NCI-H2107 treated with DMSO at 0.1 percent for 48 hours (cell line): ENCODE results near the gene NINJ2.

Source experiments
- DNase-seq: peaks from one replicate; lab custom pipeline; 2025; ENCODE audit not compliant: unreplicated experiment; lab: John Stamatoyannopoulos, UW

The NINJ2 gene

DNA sequence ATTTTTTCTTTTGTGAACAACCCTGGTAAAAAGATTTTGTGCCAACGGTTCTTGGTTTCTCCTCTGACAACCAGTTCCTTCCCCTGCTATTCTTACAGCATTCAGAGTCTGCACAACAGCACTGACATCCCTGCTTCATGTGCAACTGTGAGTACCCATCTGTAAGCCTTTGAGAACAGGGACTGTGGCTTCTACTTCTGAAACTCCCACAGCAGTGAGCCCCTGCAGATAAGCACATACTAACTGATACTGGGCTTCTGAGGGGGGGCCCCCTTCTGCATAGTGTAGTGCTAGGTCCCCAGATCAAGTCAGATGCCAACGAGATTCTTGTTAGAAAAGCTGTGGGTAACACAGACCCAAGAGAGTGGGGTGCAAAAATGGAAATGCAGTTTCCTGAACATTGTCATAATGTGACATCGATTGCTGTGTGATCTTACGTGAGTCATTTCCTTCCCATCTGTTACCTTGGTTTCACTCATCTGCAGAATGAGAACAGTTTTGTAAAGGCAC is 11.1 kb upstream of the NINJ2 start:
- no peak for DNase-seq

DNA sequence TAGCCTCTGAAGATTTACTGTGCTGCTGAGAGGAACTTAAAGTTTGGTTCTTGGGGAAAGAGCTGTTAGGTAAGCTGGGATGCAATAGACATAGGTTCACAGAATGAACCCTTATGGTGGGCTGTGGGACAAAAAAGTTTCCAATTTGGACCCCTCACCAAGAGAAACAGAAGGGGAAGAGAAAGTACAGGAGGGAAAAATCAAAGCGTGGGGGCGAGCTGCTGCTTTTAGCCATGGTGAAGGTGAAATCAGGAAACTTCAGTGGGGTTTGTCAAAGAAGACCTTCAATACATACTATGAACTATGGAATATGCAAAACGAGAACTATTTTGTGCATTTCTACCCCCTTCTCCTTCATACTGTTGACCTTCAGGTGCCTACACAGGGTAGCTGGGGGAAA is 10.6 kb upstream of the NINJ2 start:
- no peak for DNase-seq

DNA sequence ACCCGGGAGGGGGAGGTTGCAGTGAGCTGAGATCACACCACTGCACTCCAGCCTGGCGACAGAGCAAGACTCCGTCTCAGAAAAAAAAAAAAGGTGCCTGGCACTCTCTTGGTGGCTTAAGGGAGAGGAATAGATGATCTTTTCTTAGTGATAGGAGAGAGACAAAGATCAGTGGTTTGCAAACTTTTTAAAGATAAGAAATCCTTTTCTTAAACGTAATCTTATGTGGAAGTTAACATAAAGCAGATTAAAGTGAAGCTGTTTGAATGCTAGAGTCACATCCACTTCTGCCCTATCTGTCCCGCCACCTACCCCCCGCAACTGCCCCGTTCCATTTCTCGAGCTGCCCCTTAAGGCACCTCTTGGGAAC is 6.3 kb upstream of the NINJ2 start:
- DNase-seq: no peak

DNA sequence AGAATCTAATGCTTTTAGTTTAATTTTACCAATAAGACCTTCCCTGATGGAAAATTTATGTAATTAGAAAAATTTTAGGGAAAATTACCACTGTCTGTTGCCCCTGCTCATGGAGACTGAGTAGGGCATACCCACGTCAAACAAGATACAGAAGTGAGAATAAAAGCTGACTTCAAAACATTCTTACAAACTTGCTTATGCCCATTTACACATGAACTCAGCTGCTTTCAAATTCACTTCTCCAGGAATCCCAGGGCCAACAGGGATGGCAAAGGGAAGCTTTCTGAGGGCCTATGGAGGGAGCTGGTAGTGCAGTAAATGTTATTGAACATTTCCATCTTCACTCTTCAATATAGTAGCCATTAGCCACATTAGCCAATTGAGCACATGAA is 4.8 kb upstream of the NINJ2 start:
- DNase-seq: no peak

DNA sequence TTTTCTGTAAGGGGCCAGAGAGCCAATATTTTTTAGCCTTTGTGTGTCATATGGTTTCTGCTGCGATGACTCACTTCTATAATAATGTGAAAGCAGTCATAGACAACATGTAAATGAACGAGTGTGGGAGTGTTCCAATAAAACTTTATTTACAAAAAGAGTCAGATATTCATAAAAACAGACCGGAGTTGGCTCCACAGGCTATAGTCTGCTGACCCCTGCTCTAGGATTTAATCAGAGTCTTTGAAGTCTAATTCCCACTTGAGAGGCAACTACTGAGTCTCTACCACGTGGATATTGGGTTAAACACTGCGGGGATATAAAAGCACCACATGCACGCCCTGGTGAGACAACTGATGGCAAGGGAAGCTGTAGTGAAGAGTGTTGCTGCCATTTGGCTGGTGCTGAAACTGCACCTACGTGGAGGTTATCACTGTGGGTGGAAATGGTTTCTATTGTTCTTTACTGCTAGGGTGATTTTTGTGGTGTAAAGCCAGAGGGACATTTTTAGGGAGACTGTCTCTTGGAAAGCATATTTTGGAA is 3.6 kb upstream of the NINJ2 start:
- DNase-seq: no peak

DNA sequence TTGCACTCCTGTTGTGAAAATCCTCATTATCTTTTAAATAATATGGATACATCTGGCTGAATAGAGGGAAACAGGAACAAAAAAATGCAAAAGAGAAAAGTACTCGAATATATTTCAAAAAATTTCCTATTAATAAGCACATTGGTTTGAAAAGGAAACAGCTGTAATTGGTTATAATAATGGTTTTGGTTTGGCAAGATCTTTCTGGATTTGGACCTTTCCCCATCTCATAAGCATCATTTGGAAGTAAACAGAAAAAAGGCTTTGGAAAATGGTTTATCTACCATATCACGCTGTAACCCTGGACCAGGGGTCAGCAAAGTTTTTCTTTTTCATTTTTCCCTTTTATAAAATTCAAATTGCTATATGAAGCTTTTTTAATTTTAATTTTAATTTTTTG is 2.8 kb upstream of the NINJ2 start:
- DNase-seq: no peak

DNA sequence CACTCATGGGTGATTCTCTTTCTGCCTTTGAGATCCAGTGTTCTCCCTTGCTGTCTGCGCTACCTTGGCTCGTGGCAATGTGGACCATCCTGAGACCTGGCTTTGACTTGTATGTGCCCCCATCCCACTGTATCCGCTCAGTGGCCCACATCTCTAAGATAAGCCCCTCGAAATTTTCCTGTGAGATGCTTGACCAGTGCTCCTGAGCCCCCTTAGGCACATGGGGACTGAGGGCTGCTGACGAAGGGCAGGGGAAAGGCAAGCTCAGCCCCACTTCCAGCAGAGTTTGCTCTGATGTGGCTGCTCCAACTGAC is 1.5 kb upstream of the NINJ2 start:
- DNase-seq: no peak

DNA sequence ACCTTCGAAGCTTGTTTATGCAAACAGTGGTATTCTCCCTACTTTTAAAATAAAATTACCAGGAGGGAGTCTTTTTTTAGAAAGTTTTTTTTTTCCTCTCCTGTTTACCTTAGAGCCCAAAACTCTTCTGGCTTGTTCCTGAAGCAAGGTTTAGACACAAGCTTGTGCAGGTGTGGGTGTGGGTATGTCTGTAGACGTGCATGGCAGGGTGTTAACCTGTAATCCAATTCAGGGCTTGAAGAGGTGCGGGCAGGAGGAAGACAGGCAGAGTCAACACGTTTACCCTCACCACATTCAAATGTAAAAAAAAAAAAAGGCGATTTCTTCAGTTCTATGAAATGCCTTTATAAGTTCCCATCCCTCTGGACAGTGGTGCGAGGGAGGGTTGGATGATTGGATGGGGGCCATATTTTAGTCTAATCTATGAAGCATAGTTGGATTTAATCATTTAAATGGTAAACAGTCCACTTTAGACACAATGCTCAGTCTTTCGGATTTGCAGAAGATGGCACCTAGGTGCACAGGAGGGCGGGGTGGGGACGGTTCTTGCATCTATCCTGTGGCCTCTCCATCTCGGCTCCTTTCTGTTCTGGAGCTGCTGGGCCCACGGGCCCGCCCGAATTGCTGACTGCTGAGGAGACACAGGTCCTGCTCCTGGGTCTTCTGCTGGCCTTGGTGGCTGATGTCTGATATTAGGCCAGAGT is 982 bp upstream of the NINJ2 start:
- no peak for DNase-seq

DNA sequence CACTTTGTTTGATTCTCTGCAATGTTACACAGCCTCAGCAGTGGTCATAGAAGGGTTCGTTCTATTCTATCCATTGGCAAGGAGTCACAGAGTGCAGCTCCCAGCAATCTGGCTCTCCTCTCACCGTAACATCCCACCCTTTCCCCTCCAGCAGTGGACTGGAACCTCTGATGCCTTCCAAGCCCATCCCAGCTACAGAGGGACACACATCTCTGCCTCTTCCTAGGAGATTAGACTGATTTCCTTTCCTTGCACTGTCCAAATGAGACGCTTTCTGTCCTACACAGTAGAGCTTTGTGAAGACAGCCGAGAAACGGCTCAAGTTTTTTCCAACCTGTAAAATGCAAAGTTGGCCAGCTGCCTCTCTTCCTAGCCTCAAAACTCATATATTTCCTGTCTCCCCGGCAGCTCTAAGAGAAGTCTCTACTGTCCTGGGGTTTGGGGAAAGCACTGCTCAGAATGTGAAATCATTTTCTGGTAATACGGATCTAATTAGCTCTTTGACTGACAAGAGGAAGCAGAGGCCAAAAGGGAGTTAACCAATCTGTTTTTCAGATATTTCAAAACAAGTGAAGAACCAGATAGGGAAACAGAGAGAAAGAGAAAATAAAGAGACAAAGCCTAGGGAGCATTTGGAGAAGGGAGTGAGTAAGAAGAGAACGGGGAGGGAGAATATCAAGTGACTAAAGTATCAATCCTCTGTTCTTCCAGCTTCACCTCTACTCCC is 516 bp downstream of the NINJ2 start:
- DNase-seq: no peak

DNA sequence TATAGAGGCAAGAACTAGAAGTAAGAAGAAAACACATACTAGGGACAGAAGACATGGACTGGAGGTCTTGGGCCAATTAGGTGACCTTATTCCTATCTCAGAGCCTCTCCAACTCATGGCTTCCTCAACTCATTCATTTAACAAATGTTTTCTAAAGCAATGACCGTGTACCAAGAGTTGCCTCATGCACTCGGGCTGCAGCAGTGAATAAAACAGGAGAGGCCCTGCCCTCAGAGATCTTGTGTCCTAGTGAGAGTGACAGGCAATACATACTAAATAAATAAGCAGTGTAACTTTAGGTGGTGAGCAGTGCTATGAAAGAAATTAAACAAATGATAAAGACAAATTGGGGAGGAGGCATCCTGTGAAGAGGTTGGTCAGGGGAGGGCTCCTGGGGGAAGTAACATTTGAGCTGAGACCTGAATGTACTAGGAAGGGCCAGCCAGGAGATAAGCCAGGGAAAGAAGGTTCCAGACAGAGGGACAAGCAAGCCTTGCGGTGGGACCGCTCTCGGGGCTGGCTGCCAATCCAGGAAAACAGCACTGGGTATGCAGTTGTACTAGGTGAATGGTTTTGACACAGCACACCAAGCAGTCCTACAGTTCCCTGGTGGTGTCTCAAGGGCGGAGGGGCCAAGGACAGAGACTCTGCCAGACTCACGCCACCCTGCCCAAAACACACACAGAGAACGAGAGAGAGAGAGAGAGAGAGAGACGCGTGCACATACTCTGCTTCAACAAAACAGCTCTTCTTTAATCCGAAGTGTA is 1.3 kb downstream of the NINJ2 start:
- no peak for DNase-seq

DNA sequence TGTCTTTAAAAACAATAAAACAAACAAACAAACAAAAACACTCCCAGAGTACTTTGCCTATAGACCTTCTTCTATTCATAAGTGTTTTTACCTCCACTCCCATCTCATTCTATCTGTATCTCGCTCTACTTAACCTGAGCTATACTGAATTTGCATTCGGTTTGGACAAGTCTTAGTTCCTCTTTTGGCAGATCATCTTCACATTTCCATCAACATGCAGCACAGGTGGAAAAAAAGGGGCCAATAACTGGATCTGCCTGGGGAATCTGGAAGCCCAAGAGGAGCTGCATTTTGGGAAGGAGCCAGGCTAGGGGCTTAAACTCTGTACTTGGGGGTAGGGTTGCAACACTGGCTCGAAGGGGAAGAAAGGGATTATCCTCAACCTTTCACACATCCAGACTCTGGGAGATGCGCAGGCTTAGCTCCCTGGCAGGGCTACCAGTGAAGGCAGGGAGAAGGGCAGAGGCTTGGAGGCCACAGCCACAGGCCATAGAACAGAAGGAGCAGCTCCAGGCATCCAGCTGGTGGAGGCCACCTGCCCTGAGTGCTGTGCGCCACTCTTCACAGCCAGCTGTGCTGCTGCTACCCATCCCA is 4.1 kb downstream of the NINJ2 start:
- no peak for DNase-seq

DNA sequence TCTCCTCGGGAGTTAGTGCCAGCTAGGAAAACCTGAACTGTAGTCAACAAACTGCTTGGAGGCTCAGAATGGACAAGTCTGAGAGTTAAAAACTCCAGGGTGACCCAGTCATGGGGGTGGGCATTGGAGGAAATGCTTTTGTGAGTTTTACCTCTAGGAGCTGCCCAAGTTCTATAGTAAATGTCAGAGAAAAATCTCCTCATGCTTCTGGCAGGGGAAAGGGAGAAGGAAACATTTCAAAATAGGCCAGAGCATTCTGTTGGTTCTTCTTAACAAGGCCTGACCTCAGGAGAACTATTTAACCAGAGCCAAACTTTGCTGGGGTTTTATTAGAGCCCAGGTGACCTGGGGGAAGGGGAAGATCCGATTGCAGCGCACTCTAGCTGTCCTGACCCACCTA is 12.3 kb downstream of the NINJ2 start:
- no peak for DNase-seq

DNA sequence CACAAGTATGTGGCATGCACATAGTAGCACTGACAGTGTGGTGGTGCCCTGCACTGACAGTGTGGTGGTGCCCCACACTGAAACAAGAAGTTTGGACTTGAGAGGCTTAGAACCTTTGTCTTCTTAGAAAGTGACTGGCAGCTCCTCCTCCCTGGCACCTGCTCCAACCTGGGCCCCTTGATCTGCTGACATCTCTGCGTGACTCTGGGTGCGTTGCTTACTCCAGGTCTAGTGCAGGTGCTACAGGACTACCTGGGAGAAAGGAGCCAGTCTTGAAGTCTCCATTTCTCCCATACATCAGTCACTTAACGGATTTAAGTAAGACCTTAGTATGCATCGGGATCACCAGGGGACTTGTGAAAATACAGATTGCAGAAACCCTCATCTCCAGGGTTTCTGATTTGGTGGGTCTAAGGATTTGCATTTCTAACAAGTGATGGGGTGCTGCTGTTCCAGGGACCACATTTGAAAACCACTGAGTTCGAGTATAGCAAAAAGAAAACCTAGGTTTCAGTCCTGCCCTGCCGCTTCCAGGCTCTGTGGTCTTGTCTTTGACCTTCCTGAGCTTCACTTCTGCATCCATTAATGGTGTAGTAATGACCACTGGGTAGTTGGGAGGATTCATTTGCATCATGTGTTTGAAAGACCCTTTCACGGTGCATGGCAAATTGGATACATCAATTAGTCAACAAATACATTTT is 15.7 kb downstream of the NINJ2 start:
- no peak for DNase-seq

DNA sequence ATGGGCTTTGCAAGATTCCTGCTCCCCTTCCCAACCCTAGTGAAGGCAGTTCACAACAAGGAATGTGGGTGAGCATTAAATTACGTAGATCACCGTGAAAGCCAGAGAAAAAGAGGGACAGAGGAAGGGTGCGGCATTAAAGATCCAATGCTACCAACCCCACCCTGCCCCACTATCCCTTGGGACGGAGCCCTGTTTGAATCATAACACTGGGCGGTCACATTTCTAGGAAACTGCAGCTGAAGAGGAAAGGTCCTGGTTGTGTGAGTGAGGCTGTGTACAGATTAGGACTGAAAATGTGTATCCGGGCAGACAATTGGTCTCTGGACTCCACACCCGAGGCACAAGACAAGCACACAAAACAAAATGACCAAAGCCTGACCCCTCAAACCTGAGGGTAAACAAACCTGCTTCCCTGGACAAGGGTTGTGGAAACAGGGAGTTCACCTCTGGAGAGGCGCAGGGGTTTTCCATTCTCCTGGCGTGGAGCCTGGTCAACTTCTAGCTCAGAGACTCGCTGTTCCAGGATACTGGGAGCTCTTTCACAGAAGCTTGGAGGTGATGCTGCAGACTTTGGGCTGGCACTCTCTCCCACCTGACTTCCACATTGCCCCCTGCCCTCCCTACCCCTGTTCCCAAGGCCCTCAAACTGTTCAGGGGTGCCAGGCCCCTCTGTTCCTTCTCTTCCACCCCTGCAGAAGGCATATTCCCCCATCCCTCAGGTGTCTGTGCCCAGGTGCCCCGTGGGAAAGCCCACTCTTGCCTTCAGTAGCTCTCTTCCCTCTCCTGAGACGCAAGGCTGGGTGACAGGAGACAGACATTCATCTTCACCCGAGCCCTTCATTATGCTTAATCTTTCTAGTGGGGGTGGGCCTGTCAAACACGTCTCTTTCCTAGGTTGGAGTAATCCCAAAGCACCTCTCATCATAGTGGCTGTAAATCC is 16.5 kb downstream of the NINJ2 start:
- DNase-seq: no peak

DNA sequence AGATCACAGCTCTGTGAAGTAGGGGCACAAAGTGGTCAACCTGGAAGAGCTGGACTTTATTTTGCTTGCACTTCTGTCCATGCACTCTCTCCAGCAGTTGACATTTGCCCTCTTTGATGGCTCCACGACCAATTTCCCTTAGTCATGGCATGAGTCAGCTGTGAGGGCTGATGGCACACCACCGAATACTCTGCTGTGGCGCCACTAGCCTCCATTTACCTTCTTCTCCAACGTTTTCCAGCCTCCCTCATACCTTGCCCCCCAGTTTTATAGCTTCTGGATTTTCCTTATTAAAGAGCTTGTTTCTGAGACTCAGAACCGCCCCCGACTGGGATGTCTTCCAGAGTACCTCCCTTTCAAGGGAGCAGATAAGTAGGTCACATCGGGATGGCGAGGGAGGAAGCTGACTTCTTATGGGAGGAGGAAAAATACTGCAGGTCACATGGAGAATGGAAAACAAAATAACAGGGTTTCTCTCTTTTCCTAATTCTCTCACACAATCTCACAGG is 17.6 kb downstream of the NINJ2 start:
- DNase-seq: no peak

DNA sequence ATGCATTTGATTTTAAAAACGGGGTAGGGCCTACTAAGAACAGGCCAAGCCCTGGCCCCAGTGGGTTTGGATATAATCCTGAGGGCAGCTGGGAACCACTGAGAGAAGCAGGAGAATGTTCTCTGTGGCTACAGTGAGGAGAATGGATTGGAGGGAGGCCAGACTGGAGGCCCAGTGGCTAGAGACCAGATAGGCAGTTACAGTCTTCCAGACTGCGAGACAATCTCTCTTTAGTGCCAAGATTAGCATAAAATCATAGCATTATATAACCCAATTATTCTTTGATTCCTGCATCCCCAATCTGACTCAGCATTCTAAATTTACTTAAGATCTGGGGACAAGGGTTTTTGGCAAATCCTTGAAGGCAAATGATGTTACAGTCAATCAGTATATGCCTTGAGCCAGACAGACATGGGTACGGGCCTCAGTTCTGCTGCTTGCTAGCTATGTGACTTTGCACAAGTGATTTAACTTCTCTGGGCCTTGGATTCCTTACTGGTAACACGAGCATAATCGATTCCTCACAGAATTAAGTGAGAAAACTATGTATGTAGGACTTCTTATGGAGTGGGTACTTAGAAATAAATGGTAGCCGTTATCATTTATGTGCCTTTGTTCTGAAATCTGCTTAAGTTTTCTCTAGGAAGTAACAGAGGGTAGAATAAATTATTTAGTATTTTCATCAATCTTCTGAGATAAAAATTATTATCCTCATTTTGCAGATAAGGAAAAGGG is 18.3 kb downstream of the NINJ2 start:
- DNase-seq: no peak

DNA sequence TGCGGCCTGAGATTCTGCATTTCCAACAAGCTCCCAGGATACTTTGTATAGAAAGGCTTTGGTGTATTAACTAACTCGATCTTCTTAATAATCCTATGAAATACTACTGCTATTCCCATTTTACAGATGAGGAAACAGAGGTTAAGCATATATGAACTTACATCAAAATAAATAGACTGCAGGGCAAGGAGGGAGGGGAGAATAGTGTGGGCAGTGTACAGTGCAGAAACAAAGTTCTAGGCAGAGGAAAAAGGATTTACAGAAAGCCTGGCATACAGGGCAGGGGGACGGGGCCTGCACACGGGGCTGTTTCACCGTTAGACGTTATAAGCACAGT is 19.0 kb downstream of the NINJ2 start:
- DNase-seq: no peak

DNA sequence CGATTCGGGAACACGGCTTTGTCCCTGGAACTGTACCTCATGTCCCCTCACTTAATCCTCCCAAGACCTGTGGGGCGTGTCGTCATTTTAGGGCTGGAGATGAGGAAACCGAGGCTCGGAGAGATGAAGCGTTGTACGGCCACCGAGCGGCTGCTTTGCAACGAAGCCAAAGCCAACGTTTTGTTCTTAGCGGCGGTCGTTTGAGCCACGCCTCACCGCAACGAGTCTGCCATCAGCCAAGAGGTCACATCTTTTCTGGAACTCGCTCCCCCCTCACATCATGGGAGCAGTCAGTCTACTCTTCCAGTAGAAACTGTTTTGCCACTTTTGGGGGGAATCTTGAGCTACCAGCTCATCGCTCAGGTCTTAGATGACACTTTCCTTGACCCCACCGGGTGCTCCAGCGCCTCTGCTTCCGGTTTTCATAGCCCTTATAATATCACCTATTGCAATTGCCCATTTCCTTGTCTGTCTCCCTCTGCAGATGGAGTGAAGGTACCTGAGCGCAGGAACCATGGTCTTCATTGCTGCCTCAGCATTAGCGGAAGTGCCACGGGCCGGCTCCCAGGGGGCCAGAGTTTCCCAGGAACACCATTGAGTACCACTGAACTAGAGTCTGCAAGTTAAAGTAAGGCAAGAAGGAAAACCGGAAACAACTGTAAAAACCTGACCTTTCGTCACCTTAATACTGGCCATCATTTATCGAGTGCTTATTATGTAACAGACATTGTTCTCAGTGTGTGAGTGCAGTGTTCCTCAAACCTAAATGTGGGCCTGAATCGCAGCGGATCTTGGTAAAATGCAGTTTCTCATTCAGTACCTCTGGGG is 19.6 kb downstream of the NINJ2 start:
- no peak for DNase-seq
